Cardiac fibroblast (primary cell): ENCODE measurements around the gene MPIG6B.

Experiments
- DNase-seq, 2 donors: peaks; one replicate each; pipeline versions ENCODE4 v3.0.0 to v3.0.0-alpha.2; 2010; ENCODE audit warnings: low read depth in 2 of 2
- H3K4me3 ChIP-seq, 2 donors: replicated peaks in 1 of 2; 1 replicate in 1 of 2; 2 replicates in 1 of 2; pipeline ENCODE4 v1.5.1; 2011; ENCODE audit warnings: low read depth in 2 of 2, low read length in 2 of 2, mild to moderate bottlenecking in 2 of 2, moderate library complexity in 1 of 2
- TF ChIP-seq, protein P1 (sequence below): IDR thresholded peaks from one replicate; pipeline ENCODE4 v1.5.1; 2011; ENCODE audit warnings: low read depth, mild to moderate bottlenecking, low read length, inconsistent platforms

The MPIG6B gene

DNA sequence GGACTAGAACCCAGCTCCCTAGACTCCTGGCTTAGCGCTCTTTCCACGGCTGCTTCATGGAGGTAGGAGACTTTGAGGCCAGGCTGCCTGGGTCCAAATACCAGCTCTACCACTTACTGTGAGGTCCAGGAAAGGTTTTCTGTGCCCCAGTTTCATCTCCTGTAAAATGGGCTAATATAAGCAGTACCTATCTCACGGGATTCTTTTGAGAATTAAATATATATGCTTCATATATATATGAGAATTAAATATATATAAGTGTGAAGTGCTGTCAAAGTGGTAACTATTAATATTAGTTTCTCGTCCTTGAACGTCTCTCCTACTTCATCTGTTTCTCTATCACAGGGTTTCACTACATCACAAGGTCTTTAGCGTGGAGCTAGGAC, 32.1 kb upstream of the MPIG6B start:
- no peak overlapping the region for H3K4me3 ChIP-seq
- TF ChIP-seq, protein P1, sequence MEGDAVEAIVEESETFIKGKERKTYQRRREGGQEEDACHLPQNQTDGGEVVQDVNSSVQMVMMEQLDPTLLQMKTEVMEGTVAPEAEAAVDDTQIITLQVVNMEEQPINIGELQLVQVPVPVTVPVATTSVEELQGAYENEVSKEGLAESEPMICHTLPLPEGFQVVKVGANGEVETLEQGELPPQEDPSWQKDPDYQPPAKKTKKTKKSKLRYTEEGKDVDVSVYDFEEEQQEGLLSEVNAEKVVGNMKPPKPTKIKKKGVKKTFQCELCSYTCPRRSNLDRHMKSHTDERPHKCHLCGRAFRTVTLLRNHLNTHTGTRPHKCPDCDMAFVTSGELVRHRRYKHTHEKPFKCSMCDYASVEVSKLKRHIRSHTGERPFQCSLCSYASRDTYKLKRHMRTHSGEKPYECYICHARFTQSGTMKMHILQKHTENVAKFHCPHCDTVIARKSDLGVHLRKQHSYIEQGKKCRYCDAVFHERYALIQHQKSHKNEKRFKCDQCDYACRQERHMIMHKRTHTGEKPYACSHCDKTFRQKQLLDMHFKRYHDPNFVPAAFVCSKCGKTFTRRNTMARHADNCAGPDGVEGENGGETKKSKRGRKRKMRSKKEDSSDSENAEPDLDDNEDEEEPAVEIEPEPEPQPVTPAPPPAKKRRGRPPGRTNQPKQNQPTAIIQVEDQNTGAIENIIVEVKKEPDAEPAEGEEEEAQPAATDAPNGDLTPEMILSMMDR: no peak
- no peak for DNase-seq

DNA sequence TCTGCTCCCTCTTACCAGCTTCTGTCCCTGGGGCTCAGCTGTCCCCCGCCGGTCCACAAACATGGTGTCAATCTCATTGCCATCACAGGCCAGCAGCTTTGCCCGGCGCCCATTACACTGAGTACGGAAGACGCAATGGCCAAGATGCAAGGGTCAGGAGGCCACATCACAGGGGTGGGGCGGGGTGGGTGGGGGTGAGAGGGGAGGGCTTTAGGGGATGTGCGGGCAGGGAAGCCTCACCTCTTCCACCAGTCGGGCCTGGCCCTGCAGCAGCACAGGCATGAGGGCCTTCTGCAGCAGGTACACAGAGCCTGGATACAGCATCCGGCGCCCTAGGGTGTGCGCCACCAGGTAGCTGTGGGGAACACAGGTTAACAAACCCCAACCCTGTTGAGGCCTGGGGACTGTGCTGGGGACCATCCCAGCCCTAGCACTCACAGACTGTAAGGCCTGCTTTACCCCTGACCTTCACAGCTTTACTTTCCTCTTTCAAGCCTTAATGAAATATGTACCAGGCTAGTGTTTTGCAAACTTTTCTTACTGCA, 31.5 kb upstream of the MPIG6B start:
- H3K4me3 ChIP-seq: no peak overlapping the region
- TF ChIP-seq, protein P1: no peak

DNA sequence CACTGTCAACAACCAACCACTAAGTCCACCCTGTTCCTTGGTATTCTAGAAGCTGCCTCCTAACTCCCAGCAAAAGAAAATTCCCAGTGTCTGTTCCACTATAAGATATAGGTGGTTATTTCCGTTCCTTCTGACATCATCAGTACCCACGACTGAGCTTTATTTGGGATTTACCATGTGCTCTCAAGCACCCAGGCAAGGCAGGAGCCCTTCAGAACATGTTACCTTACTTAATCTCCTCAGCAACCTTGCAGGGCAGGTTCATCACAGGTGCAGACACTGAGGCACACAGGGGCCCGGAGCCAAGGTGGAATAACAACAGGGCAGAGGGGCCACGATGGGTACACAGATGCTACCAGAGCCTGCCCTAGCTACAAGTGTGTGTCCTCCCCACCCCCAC, 30.8 kb upstream of the MPIG6B start:
- H3K4me3 ChIP-seq: no peak overlapping the region
- TF ChIP-seq, protein P1: no peak
- DNase-seq: no peak

More for the DNA sequence above, 31.5 kb upstream of the MPIG6B start:
- DNase-seq: no peak

DNA sequence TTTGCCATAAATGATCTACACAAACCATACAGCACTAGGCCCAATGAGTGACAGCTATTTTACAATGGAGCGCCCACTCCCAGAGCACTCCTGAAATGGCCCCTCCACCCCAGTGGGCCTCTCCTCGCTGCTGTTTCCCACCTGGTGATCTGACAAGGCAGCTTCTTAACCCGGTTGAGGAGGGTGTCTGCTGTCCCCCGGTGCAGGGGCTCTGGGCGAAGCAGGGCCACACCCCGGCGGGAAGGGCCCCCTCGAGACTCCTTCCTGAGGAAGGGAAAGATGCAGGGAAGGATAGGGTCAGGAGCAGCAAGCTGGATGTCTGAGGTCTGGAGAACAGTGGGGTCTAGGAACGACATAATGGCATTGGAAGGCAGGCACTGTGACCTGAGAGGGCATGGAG, 30.3 kb upstream of the MPIG6B start:
- TF ChIP-seq, protein P1: no peak

DNA sequence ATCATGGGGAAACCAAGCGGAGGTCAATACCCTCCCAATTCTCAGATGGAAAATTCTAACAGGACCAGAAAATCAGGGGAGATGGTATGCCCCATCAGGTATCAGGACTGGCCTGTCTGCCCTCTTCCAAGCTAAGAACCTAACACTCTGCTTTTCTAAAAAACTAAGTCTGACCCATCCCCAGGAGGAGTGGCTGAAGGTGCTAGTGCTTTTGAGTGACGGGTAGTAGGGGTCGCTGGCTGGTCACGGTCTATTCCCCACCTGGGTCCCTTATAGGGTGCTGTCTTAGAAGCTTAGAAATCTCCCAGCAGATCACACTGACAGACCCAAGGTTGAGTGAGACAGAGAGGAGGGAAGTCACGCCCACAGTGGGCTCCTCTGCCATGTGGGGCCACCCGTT, 29.6 kb upstream of the MPIG6B start:
- TF ChIP-seq, protein P1: no peak
- no peak for DNase-seq
- H3K4me3 ChIP-seq: no peak overlapping the region

More for the DNA sequence above, 30.3 kb upstream of the MPIG6B start:
- no peak for DNase-seq
- no peak overlapping the region for H3K4me3 ChIP-seq

DNA sequence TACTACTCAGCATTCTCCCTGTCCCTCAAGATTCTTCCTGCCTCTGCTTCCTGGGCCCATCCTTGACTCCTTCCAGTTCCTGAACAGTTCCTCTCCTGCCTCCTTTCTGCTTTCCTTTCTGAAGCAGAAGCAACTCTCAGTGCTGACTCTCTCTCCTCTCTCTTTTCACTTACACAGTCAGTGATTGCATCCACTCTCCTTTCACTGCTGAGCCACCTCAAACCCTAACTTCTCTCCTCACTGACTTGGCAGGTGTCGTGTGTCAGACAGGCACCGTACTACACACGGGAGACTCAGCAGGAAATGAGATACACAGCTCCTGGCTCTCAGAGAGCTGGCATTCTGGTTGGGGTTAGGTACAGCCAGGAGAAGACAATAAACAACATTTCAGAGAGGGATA, 25.6 kb upstream of the MPIG6B start:
- TF ChIP-seq, protein P1: no peak
- no peak overlapping the region for H3K4me3 ChIP-seq
- peak in 1 of 2 donors; percentile 13 for DNase-seq

DNA sequence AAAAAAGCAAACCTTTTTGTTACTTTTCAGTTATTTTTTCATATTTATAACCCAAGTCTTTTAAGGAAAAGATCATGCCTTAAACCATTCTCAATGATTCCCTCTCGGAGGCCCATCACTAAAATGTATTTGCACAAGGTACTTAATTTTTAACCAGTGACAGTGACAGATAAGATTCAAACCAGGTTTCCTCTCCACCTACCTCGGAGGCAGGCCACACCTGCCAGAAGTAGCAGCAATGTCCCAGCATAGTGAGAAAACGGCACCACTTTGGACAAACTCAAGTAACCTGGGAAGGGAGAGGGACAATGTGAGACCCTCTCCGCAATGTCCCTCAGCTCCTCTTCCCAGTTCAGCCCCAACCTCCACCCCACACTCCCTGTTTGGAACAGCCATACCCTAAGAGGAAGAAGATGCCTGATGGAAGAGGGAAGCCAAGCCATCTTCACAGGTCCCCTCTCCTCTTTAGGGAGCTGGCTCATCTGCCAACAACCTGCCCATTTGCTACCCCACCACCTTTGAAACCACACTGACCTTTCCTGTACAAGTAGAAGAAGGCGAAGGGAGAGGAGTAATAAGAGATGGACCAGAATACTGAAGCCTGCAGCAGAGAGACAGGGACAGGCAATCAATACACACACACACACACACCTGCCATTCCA, 22.3 kb upstream of the MPIG6B start:
- H3K4me3 ChIP-seq: no peak overlapping the region
- TF ChIP-seq, protein P1: no peak
- DNase-seq: no peak
